NCI-H146 (cell line): ENCODE measurements around the gene LAMC1.

Source experiments
- DNase-seq: peaks from one replicate; lab custom pipeline; 2025; lab: John Stamatoyannopoulos, UW

The LAMC1 gene

GRCh38 chr1:183106746-183107145, 83.5 kb downstream of the LAMC1 start:
- DNase-seq, result no peak

GRCh38 chr1:183110326-183110880, 87.2 kb downstream of the LAMC1 start:
- DNase-seq, result no peak

- DNase-seq, result no peak
These were observed 91.2 kb downstream of the LAMC1 start for GRCh38 chr1:183114441-183114840.

- DNase-seq, result no peak
These were observed 93.2 kb downstream of the LAMC1 start for GRCh38 chr1:183116416-183116815.

GRCh38 chr1:183121609-183122008, 98.4 kb downstream of the LAMC1 start:
- no peak for DNase-seq

- DNase-seq, result peak; percentile 53
These were observed 101.0 kb downstream of the LAMC1 start for GRCh38 chr1:183124259-183124658.

GRCh38 chr1:183125279-183125999, 102.2 kb downstream of the LAMC1 start:
- DNase-seq, result no peak

GRCh38 chr1:183126000-183126366, 102.8 kb downstream of the LAMC1 start:
- DNase-seq, result no peak

GRCh38 chr1:183126528-183126927, 103.3 kb downstream of the LAMC1 start:
- DNase-seq, result no peak

GRCh38 chr1:183129921-183130690, 106.9 kb downstream of the LAMC1 start:
- DNase-seq, result no peak

GRCh38 chr1:183131166-183131565, 107.9 kb downstream of the LAMC1 start:
- DNase-seq, result no peak

- DNase-seq, result no peak
These were observed 112.1 kb downstream of the LAMC1 start for GRCh38 chr1:183135336-183135735.

- DNase-seq, result no peak
These were observed 114.6 kb downstream of the LAMC1 start for GRCh38 chr1:183137782-183138181.

GRCh38 chr1:183138301-183138700, 115.1 kb downstream of the LAMC1 start:
- no peak for DNase-seq

GRCh38 chr1:183139281-183139942, 116.2 kb downstream of the LAMC1 start:
- no peak for DNase-seq

GRCh38 chr1:183140633-183141032, 117.4 kb downstream of the LAMC1 start:
- no peak for DNase-seq

- DNase-seq, result no peak
These were observed 119.0 kb downstream of the LAMC1 start for GRCh38 chr1:183142171-183142570.

GRCh38 chr1:183143576-183144315, 120.5 kb downstream of the LAMC1 start:
- no peak for DNase-seq

- no peak for DNase-seq
These were observed 121.5 kb downstream of the LAMC1 start for GRCh38 chr1:183144752-183145151.

GRCh38 chr1:183147735-183148134, 124.5 kb downstream of the LAMC1 start:
- DNase-seq, result no peak

- no peak for DNase-seq
These were observed 125.4 kb downstream of the LAMC1 start for GRCh38 chr1:183148599-183148998.

- no peak for DNase-seq
These were observed 126.1 kb downstream of the LAMC1 start for GRCh38 chr1:183149273-183149672.
